Neural cell (in vitro differentiated cells): ENCODE data around the gene MAML3. TPM values are rescaled to one million over a fixed set of nuclear protein-coding genes. Genes with fewer than 3 reads are reported as not detected.
A peak's percentile ranks its signal among the peaks of the same experiment; 100 is the strongest.

ENCODE experiments used
- H2AFZ ChIP-seq: fragments of 200-600, 300-800 bp; sonication (generic), shearing (Covaris generic); 2 replicates; pipeline ENCODE4 v1.6.0; 2014; ENCODE audit warnings: low read depth, mild to moderate bottlenecking, antibody characterized with exemption, low read length, moderate library complexity
- H3F3A ChIP-seq: fragments of 200-600 bp; shearing (Covaris generic); 2 replicates; pipeline ENCODE4 v1.6.1; 2016; ENCODE audit warnings: mild to moderate bottlenecking, moderate library complexity, mixed read lengths, antibody characterized with exemption, low read length; ENCODE audit not compliant: insufficient read depth, poor library complexity, severe bottlenecking
- H3K27ac ChIP-seq: fragments of 200-600, 300-800 bp; sonication (generic), shearing (Covaris generic); 2 replicates; pipeline ENCODE4 v1.5.1; 2014; ENCODE audit warnings: mild to moderate bottlenecking, low read length, moderate library complexity
- H3K27me3 ChIP-seq: fragments of 300-800, 200-600 bp; sonication (generic), shearing (Covaris generic); 2 replicates; pipeline ENCODE4 v1.6.0; 2014; ENCODE audit warnings: mild to moderate bottlenecking, low read depth, low read length, moderate library complexity; ENCODE audit not compliant: insufficient read depth
- H3K36me3 ChIP-seq: fragments of 300-800, 200-600 bp; sonication (generic), shearing (Covaris generic); 2 replicates; pipeline ENCODE4 v1.5.1; 2014; ENCODE audit warnings: mild to moderate bottlenecking, antibody characterized with exemption, low read length, moderate library complexity; ENCODE audit not compliant: insufficient read depth
- H3K4me2 ChIP-seq: fragments of 300-800, 200-600 bp; sonication (generic), shearing (Covaris generic); 2 replicates; pipeline ENCODE4 v1.6.0; 2014; ENCODE audit warnings: mild to moderate bottlenecking, low read length
- H3K4me3 ChIP-seq: fragments of 300-800, 200-600 bp; sonication (generic), shearing (Covaris generic); 2 replicates; pipeline ENCODE4 v1.5.1; 2014; ENCODE audit warnings: mild to moderate bottlenecking, low read length, moderate library complexity
- H3K79me2 ChIP-seq: fragments of 200-600 bp; shearing (Covaris generic); replicated peaks from 2 replicates; pipeline ENCODE4 v1.6.0; 2014; ENCODE audit warnings: mild to moderate bottlenecking, low read length, moderate library complexity; ENCODE audit not compliant: insufficient read depth
- H3K9ac ChIP-seq: fragments of 300-800, 200-600 bp; sonication (generic), shearing (Covaris generic); 2 replicates; pipeline ENCODE4 v1.6.1; 2016; ENCODE audit warnings: mild to moderate bottlenecking, low read length, mixed read lengths
- H3K9me2 ChIP-seq: fragments of 200-600 bp; shearing (Covaris generic); 2 replicates; pipeline ENCODE4 v1.6.1; 2016; ENCODE audit warnings: mild to moderate bottlenecking, low read length, mixed read lengths; ENCODE audit not compliant: insufficient read depth
- H3K9me3 ChIP-seq: fragments of 200-600, 300-800 bp; sonication (generic), shearing (Covaris generic); 2 replicates; pipeline ENCODE4 v1.6.1; 2016; ENCODE audit warnings: mild to moderate bottlenecking, mixed run types, low read length, moderate library complexity, mixed read lengths
- H4K20me1 ChIP-seq: fragments of 200-600 bp; shearing (Covaris generic); 2 replicates; pipeline ENCODE4 v1.6.1; 2016; ENCODE audit warnings: mild to moderate bottlenecking, mixed run types; ENCODE audit not compliant: insufficient read depth
- CTCF ChIP-seq: fragments of 450-650 bp; IDR thresholded peaks from 2 replicates; pipeline ENCODE4 v1.5.1; 2014; ENCODE audit warnings: antibody characterized with exemption, mild to moderate bottlenecking, moderate library complexity; ENCODE audit not compliant: poor library complexity, severe bottlenecking
- EP300 ChIP-seq: fragments of 450-650 bp; conservative IDR thresholded peaks from 2 replicates; pipeline ENCODE4 v1.6.1; 2014; ENCODE audit warnings: antibody characterized with exemption, mild to moderate bottlenecking, moderate library complexity; ENCODE audit not compliant: poor library complexity, severe bottlenecking
- EZH2 ChIP-seq: fragments of 200-600, 300-800 bp; shearing (Covaris generic), sonication (generic); IDR thresholded peaks from 2 replicates; pipeline ENCODE4 v1.6.1; 2014; ENCODE audit warnings: antibody characterized with exemption, low read length, borderline replicate concordance, mild to moderate bottlenecking; ENCODE audit not compliant: insufficient read depth, poor library complexity, severe bottlenecking
- MXI1 ChIP-seq: fragments of 450-650 bp; conservative IDR thresholded peaks from 2 replicates; pipeline ENCODE4 v1.6.1; 2014; ENCODE audit warnings: antibody characterized with exemption, mild to moderate bottlenecking; ENCODE audit not compliant: poor library complexity, severe bottlenecking
- POLR2AphosphoS5 ChIP-seq: IDR thresholded peaks from 2 replicates; pipeline ENCODE4 v1.6.1; 2012
- RAD21 ChIP-seq: fragments of 450-650 bp; conservative IDR thresholded peaks from 2 replicates; pipeline ENCODE4 v1.6.1; 2014; ENCODE audit warnings: antibody characterized with exemption, mild to moderate bottlenecking, moderate library complexity
- SMC3 ChIP-seq: fragments of 450-650 bp; conservative IDR thresholded peaks from 2 replicates; pipeline ENCODE4 v1.6.1; 2014; ENCODE audit warnings: antibody characterized with exemption, mild to moderate bottlenecking, moderate library complexity; ENCODE audit not compliant: poor library complexity
- TAF1 ChIP-seq: IDR thresholded peaks from 2 replicates; pipeline ENCODE4 v1.6.1; 2012; ENCODE audit warnings: low read depth
- polyA plus RNA-seq: library from polyadenylated mRNA; depleted of rRNA; stranded (reverse); fragments of >200 nt; gene quantifications from 2 replicates; pipeline ENCODE4 v1.2.3, GENCODE V29; 2014
- TF ChIP-seq, protein P1 (sequence below): IDR thresholded peaks from 2 replicates; pipeline ENCODE4 v1.6.1; 2012; ENCODE audit warnings: borderline replicate concordance

The MAML3 gene
- polyA plus RNA-seq, 1 donor from 2014 or later, result 10.2 TPM

- TF ChIP-seq POLR2AphosphoS5 (no peak), RAD21 (peak; percentile 47), SMC3 (peak; percentile 59)
Observed at GRCh38 chr4:140052050-140052449, 101.9 kb downstream of the MAML3 start (continued).

GRCh38 chr4:140049849-140050637 is 103.9 kb downstream of the MAML3 start:
- peak overlapping the region; percentile 77 for H3K4me2 ChIP-seq
- no peaks in the 10 kb centered on the region for H3K9me2 ChIP-seq
- H3K9ac ChIP-seq, result peak overlapping the region; percentile 71
- peak overlapping the region; percentile 14 for H2AFZ ChIP-seq
- H4K20me1 ChIP-seq, result no peaks in the 10 kb centered on the region
- H3K9me3 ChIP-seq, result no peaks in the 10 kb centered on the region
- H3K27me3 ChIP-seq, result no peaks in the 10 kb centered on the region
- H3K79me2 ChIP-seq, result peaks cover 20% of the 10 kb centered on the region
- TF ChIP-seq SMC3 (peak; percentile 65), MXI1 (no peak), TAF1 (no peak), EZH2 (no peak), CTCF (peak; percentile 64), RAD21 (peak; percentile 62)
- TF ChIP-seq, protein P1, sequence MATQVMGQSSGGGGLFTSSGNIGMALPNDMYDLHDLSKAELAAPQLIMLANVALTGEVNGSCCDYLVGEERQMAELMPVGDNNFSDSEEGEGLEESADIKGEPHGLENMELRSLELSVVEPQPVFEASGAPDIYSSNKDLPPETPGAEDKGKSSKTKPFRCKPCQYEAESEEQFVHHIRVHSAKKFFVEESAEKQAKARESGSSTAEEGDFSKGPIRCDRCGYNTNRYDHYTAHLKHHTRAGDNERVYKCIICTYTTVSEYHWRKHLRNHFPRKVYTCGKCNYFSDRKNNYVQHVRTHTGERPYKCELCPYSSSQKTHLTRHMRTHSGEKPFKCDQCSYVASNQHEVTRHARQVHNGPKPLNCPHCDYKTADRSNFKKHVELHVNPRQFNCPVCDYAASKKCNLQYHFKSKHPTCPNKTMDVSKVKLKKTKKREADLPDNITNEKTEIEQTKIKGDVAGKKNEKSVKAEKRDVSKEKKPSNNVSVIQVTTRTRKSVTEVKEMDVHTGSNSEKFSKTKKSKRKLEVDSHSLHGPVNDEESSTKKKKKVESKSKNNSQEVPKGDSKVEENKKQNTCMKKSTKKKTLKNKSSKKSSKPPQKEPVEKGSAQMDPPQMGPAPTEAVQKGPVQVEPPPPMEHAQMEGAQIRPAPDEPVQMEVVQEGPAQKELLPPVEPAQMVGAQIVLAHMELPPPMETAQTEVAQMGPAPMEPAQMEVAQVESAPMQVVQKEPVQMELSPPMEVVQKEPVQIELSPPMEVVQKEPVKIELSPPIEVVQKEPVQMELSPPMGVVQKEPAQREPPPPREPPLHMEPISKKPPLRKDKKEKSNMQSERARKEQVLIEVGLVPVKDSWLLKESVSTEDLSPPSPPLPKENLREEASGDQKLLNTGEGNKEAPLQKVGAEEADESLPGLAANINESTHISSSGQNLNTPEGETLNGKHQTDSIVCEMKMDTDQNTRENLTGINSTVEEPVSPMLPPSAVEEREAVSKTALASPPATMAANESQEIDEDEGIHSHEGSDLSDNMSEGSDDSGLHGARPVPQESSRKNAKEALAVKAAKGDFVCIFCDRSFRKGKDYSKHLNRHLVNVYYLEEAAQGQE, result no peak
- H3K36me3 ChIP-seq, result no peaks in the 10 kb centered on the region
- peaks cover 6% of the 10 kb centered on the region for H3F3A ChIP-seq
- H3K27ac ChIP-seq, result peak overlapping the region; percentile 93
- peak overlapping the region; percentile 55 for H3K4me3 ChIP-seq

- no peaks in the 10 kb centered on the region for H3K9me3 ChIP-seq
- H3K27me3 ChIP-seq, result no peaks in the 10 kb centered on the region
- H3K9me2 ChIP-seq, result no peaks in the 10 kb centered on the region
- peak overlapping the region; percentile 77 for H3K4me2 ChIP-seq
- peak overlapping the region; percentile 14 for H2AFZ ChIP-seq
- H3K79me2 ChIP-seq, result peaks cover 17% of the 10 kb centered on the region
- H3K9ac ChIP-seq, result peak overlapping the region; percentile 71
- no peaks in the 10 kb centered on the region for H3K36me3 ChIP-seq
- peak overlapping the region; percentile 55 for H3K4me3 ChIP-seq
- peaks cover 6% of the 10 kb centered on the region for H3F3A ChIP-seq
- H3K27ac ChIP-seq, result peak overlapping the region; percentile 93
- H4K20me1 ChIP-seq, result no peaks in the 10 kb centered on the region
- TF ChIP-seq EP300 (peak; percentile 88), POLR2AphosphoS5 (peak; percentile 83), RAD21 (peak; percentile 79), CTCF (peak; percentile 69), TAF1 (no peak), EZH2 (no peak), MXI1 (peak; percentile 60), SMC3 (peak; percentile 78)
- TF ChIP-seq, protein P1, result peak; percentile 99
Observed at GRCh38 chr4:140049024-140049848, 104.7 kb downstream of the MAML3 start.
